Suprapubic skin (tissue), 4 donors: ENCODE results near the gene CFAP77. TPM values are rescaled to one million over a fixed set of nuclear protein-coding genes. Genes with fewer than 3 reads are reported as not detected.

Experiments
- DNase-seq, 2 donors: peaks; one replicate each; pipeline ENCODE4 v3.0.0-alpha.2; 2019; ENCODE audit warnings: low spot score in 2 of 2
- H3K27ac ChIP-seq: fragments of 200-600 bp; sonication (generic); one replicate; pipeline ENCODE4 v1.5.1; 2019
- H3K27me3 ChIP-seq: fragments of 200-600 bp; sonication (generic); one replicate; pipeline ENCODE4 v1.5.1; 2019
- H3K36me3 ChIP-seq: fragments of 200-600 bp; sonication (generic); one replicate; pipeline ENCODE4 v1.5.1; 2019
- H3K4me1 ChIP-seq: fragments of 200-600 bp; sonication (generic); one replicate; pipeline ENCODE4 v1.5.1; 2019
- H3K4me3 ChIP-seq: fragments of 200-600 bp; sonication (generic); one replicate; pipeline ENCODE4 v1.5.1; 2019; ENCODE audit warnings: mild to moderate bottlenecking
- H3K9me3 ChIP-seq: fragments of 200-600 bp; sonication (generic); one replicate; pipeline ENCODE4 v1.5.1; 2019
- EP300 ChIP-seq: sonication (generic); formaldehyde crosslinking; IDR thresholded peaks from one replicate; pipeline ENCODE4 v1.6.1; 2017; ENCODE audit warnings: antibody characterized with exemption
- POLR2A ChIP-seq, 2 donors: fragments of 450-650 bp; IDR thresholded peaks; one replicate each; pipeline ENCODE4 v1.6.1; 2017; ENCODE audit warnings: antibody characterized with exemption in 2 of 2, mild to moderate bottlenecking in 2 of 2, moderate library complexity in 2 of 2
- POLR2AphosphoS5 ChIP-seq, 3 donors: sonication (generic); formaldehyde crosslinking; IDR thresholded peaks; one replicate each; pipeline ENCODE4 v1.6.1; 2017; ENCODE audit warnings: antibody characterized with exemption in 3 of 3
- WGBS: methylation state at CpG from one replicate; pipeline ENCODE4 v1.1.5; 2018; 5-methylcytosine and 5-hydroxymethylcytosine counted together
- total RNA-seq, 4 donors: library from RNA; depleted of rRNA; stranded (reverse); fragments of >200 nt; gene quantifications; one replicate each; pipeline ENCODE4 v1.1.0, GENCODE V29; 2016
- TF ChIP-seq, protein P1 (sequence below), 2 donors: fragments of 200-600 bp in 1 of 2; fragments of 450-650 bp in 1 of 2; sonication (generic) in 1 of 2; IDR thresholded peaks; one replicate each; pipeline ENCODE4 v1.5.1; 2016 to 2019; ENCODE audit warnings: antibody characterized with exemption in 2 of 2, mild to moderate bottlenecking in 1 of 2, moderate library complexity in 1 of 2

Gene CFAP77
- total RNA-seq, 4 donors from 2014 or later, result 1.0 TPM; not detected in 3

- H3K4me1 ChIP-seq, result peaks cover 33% of the 10 kb centered on the region
- WGBS, result 3% methylated on average over 47 of the region's 74 CpGs
- H3K9me3 ChIP-seq, result no peaks in the 10 kb centered on the region
- H3K4me3 ChIP-seq, result no peak overlapping the region
- no peaks in the 10 kb centered on the region for H3K36me3 ChIP-seq
- peaks cover 100% of the 10 kb centered on the region for H3K27me3 ChIP-seq
- TF ChIP-seq EP300 (no peak), POLR2A (IDR thresholded peaks at IDR 0.05) (no peak), POLR2AphosphoS5 (IDR thresholded peaks at IDR 0.05) (no peak)
- TF ChIP-seq, protein P1, sequence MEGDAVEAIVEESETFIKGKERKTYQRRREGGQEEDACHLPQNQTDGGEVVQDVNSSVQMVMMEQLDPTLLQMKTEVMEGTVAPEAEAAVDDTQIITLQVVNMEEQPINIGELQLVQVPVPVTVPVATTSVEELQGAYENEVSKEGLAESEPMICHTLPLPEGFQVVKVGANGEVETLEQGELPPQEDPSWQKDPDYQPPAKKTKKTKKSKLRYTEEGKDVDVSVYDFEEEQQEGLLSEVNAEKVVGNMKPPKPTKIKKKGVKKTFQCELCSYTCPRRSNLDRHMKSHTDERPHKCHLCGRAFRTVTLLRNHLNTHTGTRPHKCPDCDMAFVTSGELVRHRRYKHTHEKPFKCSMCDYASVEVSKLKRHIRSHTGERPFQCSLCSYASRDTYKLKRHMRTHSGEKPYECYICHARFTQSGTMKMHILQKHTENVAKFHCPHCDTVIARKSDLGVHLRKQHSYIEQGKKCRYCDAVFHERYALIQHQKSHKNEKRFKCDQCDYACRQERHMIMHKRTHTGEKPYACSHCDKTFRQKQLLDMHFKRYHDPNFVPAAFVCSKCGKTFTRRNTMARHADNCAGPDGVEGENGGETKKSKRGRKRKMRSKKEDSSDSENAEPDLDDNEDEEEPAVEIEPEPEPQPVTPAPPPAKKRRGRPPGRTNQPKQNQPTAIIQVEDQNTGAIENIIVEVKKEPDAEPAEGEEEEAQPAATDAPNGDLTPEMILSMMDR (IDR thresholded peaks at IDR 0.05), result no peak
- no peak for DNase-seq
- H3K27ac ChIP-seq, result no peak overlapping the region
Measured at GRCh38 chr9:132586830-132587591, 177.0 kb downstream of the CFAP77 start.

DNA sequence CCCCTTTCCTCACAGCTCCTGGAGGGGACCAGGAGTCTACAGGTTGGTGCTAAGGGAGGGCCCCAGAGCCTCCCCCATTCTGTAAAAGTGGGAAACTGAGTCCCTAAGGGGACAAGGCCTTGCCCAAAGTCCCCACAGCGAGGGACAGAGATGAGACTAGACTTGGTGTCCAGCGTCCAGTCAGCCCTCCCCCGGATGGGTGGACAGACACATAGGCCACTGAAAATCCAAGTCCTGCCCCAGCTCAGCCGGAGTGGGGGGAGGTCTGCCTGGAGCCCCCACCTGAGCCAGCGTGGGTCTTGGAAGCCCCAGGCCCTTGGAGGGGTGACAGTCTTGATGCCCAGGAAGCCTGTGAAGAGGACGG is 177.6 kb downstream of the CFAP77 start:
- Histone ChIP-seq H3K27ac (no peak overlapping the region), H3K27me3 (peaks cover 99% of the 10 kb centered on the region), H3K4me3 (no peak overlapping the region), H3K9me3 (no peaks in the 10 kb centered on the region), H3K36me3 (no peaks in the 10 kb centered on the region), H3K4me1 (peaks cover 27% of the 10 kb centered on the region)
- TF ChIP-seq, protein P1 (IDR thresholded peaks at IDR 0.05), result no peak
- TF ChIP-seq POLR2A (IDR thresholded peaks at IDR 0.05), result no peak
- TF ChIP-seq EP300, result no peak
- no peak for TF ChIP-seq POLR2AphosphoS5 (IDR thresholded peaks at IDR 0.05)
- WGBS, result 15% methylated on average over 4 of the region's 6 CpGs
- DNase-seq, result no peak

GRCh38 chr9:132588098-132588497 is 178.1 kb downstream of the CFAP77 start:
- TF ChIP-seq, protein P1 (IDR thresholded peaks at IDR 0.05), result no peak
- TF ChIP-seq POLR2AphosphoS5 (IDR thresholded peaks at IDR 0.05) (no peak), POLR2A (IDR thresholded peaks at IDR 0.05) (no peak)
- DNase-seq, result no peak
- Histone ChIP-seq H3K27ac (no peak overlapping the region), H3K4me3 (no peak overlapping the region), H3K36me3 (no peaks in the 10 kb centered on the region), H3K27me3 (peaks cover 93% of the 10 kb centered on the region), H3K9me3 (no peaks in the 10 kb centered on the region), H3K4me1 (peaks cover 26% of the 10 kb centered on the region)
- 33% methylated on average over 8 of the region's 12 CpGs for WGBS

DNA sequence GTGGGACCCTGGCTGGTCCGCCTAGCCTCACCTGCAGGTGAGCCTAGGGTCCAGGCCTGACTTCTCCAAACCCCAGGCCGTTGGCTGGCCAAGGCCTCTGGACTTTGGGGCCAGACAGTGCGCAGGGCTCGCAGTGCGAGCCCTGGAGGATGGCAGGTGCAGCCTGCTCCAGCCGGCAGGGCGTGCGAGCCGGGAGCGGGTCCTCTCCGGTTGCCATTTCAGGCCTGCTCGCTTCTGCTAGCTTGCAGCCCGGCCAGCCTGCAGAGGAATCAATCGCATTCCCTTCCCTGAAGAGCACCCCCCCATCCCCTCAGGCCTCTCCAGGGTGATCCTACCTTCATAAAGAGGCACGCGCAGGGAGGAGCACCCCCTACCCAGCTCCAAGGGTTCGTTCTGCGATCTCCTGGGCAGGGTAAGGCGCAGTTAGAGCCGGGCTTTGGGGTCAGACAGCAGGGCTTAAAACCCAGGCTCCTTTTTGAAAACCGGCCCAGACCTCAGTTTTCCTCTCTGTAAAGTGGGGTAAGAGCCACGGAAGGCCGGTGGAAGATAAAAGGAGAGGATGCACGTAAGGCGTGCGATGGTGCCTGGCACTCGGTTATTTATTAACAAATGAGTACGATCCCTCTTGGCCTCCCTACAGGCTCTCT is 178.6 kb downstream of the CFAP77 start:
- Histone ChIP-seq H3K4me3 (no peak overlapping the region), H3K36me3 (peaks cover 4% of the 10 kb centered on the region), H3K9me3 (no peaks in the 10 kb centered on the region), H3K27me3 (peaks cover 88% of the 10 kb centered on the region), H3K27ac (no peak overlapping the region), H3K4me1 (peaks cover 26% of the 10 kb centered on the region)
- DNase-seq, result no peak
- TF ChIP-seq, protein P1 (IDR thresholded peaks at IDR 0.05), result no peak
- TF ChIP-seq POLR2A (IDR thresholded peaks at IDR 0.05), result no peak
- no peak for TF ChIP-seq EP300
- no peak for TF ChIP-seq POLR2AphosphoS5 (IDR thresholded peaks at IDR 0.05)
- 5% methylated on average over 11 of the region's 28 CpGs for WGBS
